ENCODE data around the gene PITPNM3.
"Not testable (repeated sequence)": the region's sequence is repeated elsewhere in the genome, so short reads cannot be mapped to it uniquely, and the experiment has no call there.

PITPNM3 gene

DNA sequence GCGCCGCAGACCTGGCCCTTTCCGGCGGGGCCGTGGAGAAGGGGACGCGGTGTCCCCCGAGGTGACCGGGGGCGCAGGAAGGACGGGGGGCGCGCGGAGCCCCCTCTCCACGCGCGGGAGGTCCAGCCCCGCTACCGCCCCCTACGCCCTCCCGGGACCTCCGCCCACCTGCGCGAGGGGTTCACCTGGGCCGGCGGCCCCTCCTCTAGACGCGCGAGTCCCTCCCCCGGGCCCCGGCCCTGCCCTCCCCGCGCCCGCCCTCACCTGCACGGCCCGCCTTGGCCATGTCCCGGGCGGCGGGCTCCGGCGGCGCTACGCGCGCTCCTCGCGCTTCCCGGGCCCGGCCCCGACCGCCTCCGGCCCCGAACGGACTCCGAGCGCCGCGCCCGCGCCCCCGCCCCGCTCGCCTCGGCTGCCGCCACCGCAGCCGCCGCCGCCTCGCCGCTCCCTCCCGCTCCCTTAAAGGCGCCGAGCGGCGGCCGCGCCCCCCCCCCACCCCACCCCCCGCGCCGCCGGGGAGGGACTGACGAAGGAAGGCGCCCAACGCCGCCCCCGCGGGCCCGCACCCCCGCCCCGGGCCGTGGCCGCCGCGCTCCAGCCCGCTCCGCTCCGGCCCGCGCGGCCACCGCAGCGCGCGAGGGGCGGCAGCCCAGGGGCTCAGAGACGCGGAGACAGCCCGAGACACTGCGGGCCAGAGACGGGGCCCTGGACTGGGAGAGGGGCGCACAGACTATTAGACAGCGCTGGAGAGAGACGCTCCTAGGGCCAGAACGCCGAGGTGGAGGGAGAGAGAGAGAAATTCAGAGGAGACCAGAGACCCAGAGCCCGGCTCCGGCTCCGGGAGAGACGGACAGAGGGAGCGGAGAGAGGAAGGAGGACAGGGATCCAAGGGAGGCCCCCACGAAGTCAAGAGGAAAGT lies at the start of gene PITPNM3:
Gene PITPNM3 (minus strand): TSS at position 435 of the 919 bp plus-strand sequence. CDS start 149 bp downstream, at position 286.
- in situ Hi-C loops (cut with MboI; ENCODE audit: low pct_unique_long_range_greater_than_20kb, low sequenced_read_pairs): no loop called here
- no peak for DNase-seq

DNA sequence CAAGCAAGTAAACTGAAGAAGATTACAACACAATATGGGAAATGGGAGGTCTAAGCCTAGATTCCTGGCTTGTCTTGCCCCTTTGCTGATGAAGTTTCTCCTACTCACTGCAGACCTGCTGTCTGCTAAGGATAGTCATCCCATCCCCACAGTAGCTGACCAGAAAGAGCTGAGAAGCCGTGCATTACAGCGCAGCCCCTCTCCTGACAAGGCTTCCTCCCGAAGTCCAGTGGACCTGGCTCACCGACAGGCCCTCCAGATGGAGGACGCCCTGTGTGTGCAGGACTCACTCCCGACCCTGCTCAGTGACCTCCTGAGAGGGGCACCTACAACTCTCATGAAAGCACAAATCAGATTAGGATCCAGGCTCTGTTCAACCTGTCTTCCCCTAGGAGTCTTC lies 48.8 kb upstream of the PITPNM3 start:
- no peak for DNase-seq
- in situ Hi-C loops (cut with MboI; ENCODE audit: low pct_unique_long_range_greater_than_20kb, low sequenced_read_pairs): no loop called here

DNA sequence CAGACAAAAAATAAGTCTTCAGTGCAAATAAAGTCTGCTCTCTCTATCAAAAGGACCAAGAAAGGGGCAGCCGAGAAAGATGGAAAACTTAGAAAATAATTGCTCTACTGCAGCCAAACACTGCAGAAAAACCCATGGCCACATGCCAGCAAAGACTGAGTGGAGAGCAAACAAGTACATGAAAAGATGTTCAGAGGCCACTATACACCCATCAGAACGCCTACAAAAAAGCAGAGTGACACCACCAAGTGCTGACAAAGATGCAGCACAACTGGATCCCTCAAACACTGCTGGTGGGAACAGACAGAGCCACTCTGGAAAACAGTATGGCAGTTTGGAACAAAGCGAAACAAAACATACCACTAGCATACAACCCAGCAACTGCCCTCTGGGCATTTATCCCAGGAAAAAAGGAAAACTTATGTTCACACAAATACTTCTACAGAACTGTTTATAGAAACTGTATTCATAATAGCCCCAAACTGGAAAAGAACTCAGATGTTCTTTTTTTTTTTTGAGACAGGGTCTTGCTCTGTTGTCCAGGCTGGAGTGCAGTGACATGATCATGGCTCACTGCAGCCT lies 47.5 kb upstream of the PITPNM3 start:
- in situ Hi-C loops (cut with MboI; ENCODE audit: low pct_unique_long_range_greater_than_20kb, low sequenced_read_pairs): no loop called here
- no peak for DNase-seq

DNA sequence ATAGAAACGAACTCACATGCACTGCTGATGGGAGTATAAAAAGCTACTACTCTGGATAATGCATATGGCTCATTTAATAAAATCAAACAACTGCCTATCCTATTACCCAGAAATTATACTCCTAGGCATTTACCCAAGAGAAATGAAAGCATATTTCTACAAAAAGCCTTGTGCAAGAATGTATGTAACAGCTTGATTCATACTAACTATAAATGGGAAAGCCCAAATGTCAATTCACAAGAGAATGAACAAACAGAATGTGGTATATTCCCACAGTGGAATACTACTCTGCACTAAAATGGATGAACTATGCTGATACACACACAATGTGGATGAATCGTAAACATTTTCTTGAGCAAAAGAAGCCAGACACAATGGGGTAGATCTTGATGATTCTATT lies 45.8 kb upstream of the PITPNM3 start:
- DNase-seq: no peak

DNA sequence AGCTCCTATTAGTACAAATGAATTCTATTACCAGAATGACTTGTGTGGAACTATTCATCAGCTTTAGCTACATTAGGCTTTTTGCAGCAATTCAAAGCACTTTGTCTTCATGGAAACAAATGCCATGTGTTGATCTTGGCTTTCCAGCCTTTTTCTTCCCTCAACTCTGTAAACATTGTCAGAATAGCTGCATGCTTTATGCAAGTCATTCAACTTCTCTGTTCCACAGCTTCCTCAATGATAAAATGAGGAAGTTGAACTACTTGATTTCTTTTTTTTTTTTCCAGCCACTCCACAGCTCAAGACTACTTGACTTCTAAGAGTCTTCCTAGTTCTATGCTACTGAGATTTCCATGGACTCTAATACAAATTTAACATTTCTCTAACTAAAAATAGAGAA lies 43.0 kb upstream of the PITPNM3 start:
- in situ Hi-C loops (cut with MboI; ENCODE audit: low pct_unique_long_range_greater_than_20kb, low sequenced_read_pairs): no loop called here
- peak; percentile 78 for DNase-seq

More for the DNA sequence above, 45.8 kb upstream of the PITPNM3 start:
- in situ Hi-C loops (cut with MboI; ENCODE audit: low pct_unique_long_range_greater_than_20kb, low sequenced_read_pairs): no loop called here

DNA sequence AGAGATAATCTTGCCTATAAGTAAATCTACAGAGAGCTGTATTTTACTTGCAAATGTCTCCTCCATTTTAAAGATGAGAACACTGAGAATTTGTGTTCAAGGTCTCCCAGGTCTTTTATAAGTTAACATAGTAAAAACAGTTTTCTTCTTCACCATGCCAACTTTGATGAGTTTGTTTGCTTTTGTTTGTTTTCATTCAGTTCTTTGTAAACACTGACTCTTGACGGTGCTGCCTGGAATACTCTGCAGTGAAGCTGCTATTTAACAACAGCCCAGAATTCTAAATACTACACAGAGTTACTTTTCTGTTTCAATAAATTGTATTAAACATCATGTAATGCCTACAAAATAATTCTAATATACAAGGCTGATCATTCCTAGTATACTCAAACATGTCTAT lies 41.4 kb upstream of the PITPNM3 start:
- in situ Hi-C loops (cut with MboI; ENCODE audit: low pct_unique_long_range_greater_than_20kb, low sequenced_read_pairs): no loop called here
- DNase-seq: no peak

- in situ Hi-C loops (cut with MboI; ENCODE audit: low pct_unique_long_range_greater_than_20kb, low sequenced_read_pairs): no loop called here
- DNase-seq: no peak
Measured at GRCh38 chr17:6596941-6597340, 40.6 kb upstream of the PITPNM3 start.

- no peak for DNase-seq
- in situ Hi-C loops (cut with MboI; ENCODE audit: low pct_unique_long_range_greater_than_20kb, low sequenced_read_pairs): no loop called here
Measured at GRCh38 chr17:6596511-6596910, 40.2 kb upstream of the PITPNM3 start.

DNA sequence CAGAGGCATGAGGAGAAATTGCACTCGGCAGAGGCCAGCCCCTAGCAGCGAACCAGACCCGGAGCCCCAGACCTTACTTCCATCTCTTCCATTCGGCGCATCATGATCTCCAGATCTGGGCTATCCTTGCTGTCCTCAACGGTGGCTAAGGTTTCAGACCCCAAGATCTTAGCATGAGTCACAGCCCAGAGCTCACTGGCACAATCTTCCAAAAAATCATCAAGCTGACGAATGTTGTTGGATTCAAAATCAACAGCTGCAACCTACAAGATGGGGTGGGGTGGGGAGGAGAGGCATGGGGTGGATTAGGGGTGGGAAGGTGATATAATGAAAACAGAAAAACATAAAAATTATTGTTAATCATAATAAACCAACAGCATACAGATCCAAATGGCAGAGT lies 39.7 kb upstream of the PITPNM3 start:
- in situ Hi-C loops (cut with MboI; ENCODE audit: low pct_unique_long_range_greater_than_20kb, low sequenced_read_pairs): no loop called here

DNA sequence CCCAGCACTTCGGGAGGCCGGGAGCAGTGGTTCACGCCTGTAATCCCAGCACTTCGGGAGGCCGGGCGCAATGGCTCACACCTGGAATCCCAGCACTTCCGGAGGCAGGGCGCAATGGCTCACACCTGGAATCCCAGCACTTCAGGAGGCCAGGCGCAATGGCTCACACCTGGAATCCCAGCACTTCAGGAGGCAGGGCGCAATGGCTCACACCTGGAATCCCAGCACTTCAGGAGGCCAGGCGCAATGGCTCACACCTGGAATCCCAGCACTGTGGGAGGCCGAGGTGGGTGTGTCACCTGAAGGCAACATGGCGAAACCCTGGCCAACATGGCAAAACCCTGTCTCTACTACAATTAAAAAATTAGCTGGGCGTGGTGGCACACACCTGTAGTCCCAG lies 37.0 kb upstream of the PITPNM3 start:
- in situ Hi-C loops (cut with MboI; ENCODE audit: low pct_unique_long_range_greater_than_20kb, low sequenced_read_pairs); DNase-seq: not testable (repeated sequence)

More for the DNA sequence above, 39.7 kb upstream of the PITPNM3 start:
- no peak for DNase-seq

- no peak for DNase-seq
- in situ Hi-C loops (cut with MboI; ENCODE audit: low pct_unique_long_range_greater_than_20kb, low sequenced_read_pairs): no loop called here
Measured at GRCh38 chr17:6592173-6592572, 35.8 kb upstream of the PITPNM3 start.

GRCh38 chr17:6591599-6592158 lies 35.3 kb upstream of the PITPNM3 start:
- in situ Hi-C loops (cut with MboI; ENCODE audit: low pct_unique_long_range_greater_than_20kb, low sequenced_read_pairs): no loop called here

GRCh38 chr17:6589266-6589946 lies 33.1 kb upstream of the PITPNM3 start:
- in situ Hi-C loops (cut with MboI; ENCODE audit: low pct_unique_long_range_greater_than_20kb, low sequenced_read_pairs): no loop called here
- DNase-seq: no peak

More at GRCh38 chr17:6591599-6592158, 35.3 kb upstream of the PITPNM3 start:
- no peak for DNase-seq

DNA sequence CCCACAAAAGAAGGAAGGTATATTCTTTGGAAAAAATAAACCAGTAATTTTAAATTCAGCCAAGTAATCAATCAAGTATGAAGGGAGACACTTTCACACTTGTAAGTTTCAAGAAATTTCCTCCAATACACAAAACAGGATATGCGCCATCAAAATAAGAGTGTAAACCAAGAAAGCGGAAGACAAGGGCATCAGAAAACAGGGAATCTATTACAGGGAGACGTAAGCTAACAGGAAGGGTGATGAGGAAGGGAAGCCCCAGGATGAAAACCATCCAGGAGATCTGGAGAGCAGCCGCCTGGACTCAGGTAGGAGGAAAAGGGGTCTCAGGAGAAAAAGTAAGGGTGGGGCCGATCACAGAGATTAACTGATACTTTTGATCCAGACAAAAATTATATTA lies 31.8 kb upstream of the PITPNM3 start:
- no peak for DNase-seq
- in situ Hi-C loops (cut with MboI; ENCODE audit: low pct_unique_long_range_greater_than_20kb, low sequenced_read_pairs): no loop called here

GRCh38 chr17:6587310-6587709 lies 31.0 kb upstream of the PITPNM3 start:
- in situ Hi-C loops (cut with MboI; ENCODE audit: low pct_unique_long_range_greater_than_20kb, low sequenced_read_pairs): no loop called here
- DNase-seq: no peak

DNA sequence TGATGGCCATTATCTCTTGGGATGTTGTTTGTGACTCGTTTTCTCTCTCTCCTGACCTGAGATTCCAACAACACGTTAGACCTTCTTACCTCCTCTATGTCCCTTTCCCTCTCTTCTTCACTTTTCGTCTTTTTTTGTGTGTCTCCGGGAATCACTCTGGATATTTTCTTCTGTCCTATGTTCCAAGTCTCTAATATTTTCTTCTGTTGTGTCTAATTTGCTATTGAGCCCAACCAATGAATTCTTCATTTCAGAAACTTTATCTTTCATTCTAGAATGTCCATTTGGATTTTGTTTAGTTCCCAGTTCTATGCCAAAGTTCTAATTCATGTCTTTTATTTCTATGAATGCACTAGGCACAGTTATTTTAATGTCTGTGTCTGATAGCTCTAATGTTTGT lies 27.1 kb upstream of the PITPNM3 start:
- in situ Hi-C loops (cut with MboI; ENCODE audit: low pct_unique_long_range_greater_than_20kb, low sequenced_read_pairs): no loop called here
- DNase-seq: no peak

DNA sequence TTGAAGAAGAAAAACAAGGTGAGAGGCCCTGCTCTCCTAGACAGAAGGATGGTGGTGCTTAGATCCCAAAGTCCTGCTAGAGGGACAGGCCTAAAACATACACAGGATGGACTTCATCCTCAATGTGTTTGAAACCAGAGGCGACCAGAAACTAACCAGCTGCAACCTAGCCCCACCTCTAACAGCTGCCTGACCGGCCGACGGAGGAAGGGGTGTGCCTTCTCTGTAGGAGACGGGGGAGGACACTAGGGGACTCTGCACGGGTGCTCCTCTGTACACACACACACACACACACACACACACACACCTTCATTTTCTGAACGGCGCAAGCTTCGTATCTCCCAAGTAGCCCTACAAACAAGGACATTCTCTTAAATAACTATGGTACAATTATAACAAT lies 24.3 kb upstream of the PITPNM3 start:
- no peak for DNase-seq
- in situ Hi-C loops (cut with MboI; ENCODE audit: low pct_unique_long_range_greater_than_20kb, low sequenced_read_pairs): no loop called here

GRCh38 chr17:6578491-6578890 lies 22.1 kb upstream of the PITPNM3 start:
- DNase-seq: no peak
- in situ Hi-C loops (cut with MboI; ENCODE audit: low pct_unique_long_range_greater_than_20kb, low sequenced_read_pairs): no loop called here

GRCh38 chr17:6577686-6578263 lies 21.4 kb upstream of the PITPNM3 start:
- in situ Hi-C loops (cut with MboI; ENCODE audit: low pct_unique_long_range_greater_than_20kb, low sequenced_read_pairs): no loop called here
- no peak for DNase-seq

Measured in KBM-7 (cell line).